Stomach (tissue), 4 donors: ENCODE measurements around the gene COL23A1.

ENCODE experiments used
- EP300 ChIP-seq: sonication (generic); formaldehyde crosslinking; IDR thresholded peaks from one replicate; pipeline ENCODE4 v1.6.1; 2017; ENCODE audit warnings: antibody characterized with exemption
- POLR2A ChIP-seq, 4 donors: fragments of 450-650 bp; IDR thresholded peaks; one replicate each; pipeline ENCODE4 v1.6.1; 2016; ENCODE audit warnings: antibody characterized with exemption in 4 of 4, control low read depth in 2 of 4, mild to moderate bottlenecking in 1 of 4, moderate library complexity in 1 of 4
- POLR2AphosphoS5 ChIP-seq, 3 donors: sonication (generic); formaldehyde crosslinking; IDR thresholded peaks; one replicate each; pipeline ENCODE4 v1.6.1; 2016; ENCODE audit warnings: antibody characterized with exemption in 3 of 3
- TF ChIP-seq, protein P1 (sequence below), 7 experiments: fragments of 450-650 bp in 4 of 7; fragments of 200-600 bp in 3 of 7; sonication (generic) in 3 of 7; IDR thresholded peaks; one replicate each; pipeline ENCODE4 v1.5.1; 2016 to 2019; ENCODE audit warnings: antibody characterized with exemption in 7 of 7, control low read depth in 2 of 7, mild to moderate bottlenecking in 1 of 7

DNA sequence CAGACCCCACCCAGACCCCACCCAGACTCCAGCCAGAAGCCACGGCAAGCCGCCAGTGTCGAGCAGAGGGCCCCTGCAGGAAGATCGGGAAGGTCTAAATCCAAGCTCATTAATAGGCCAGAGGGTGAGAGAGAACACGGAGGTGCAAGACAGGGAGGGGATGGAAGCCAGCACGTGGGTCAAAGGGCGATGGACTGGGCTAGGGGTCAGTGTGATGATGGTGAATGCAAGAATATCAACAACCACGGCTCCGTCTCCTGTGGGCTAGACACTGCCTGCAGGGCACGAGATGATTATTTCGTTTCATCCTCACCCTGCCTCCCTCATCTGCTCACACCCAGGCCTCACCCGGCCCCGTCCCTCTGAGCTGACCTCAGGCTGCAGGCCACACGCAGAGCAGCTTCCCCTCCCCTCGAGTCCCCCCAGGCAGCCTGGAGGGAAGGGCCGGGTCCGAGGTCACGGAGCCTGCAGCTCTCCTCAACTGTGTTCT, 122.0 kb downstream of the COL23A1 start:
- TF ChIP-seq POLR2A (IDR thresholded peaks at IDR 0.05) = no peak
- TF ChIP-seq EP300 = no peak
- TF ChIP-seq, protein P1, sequence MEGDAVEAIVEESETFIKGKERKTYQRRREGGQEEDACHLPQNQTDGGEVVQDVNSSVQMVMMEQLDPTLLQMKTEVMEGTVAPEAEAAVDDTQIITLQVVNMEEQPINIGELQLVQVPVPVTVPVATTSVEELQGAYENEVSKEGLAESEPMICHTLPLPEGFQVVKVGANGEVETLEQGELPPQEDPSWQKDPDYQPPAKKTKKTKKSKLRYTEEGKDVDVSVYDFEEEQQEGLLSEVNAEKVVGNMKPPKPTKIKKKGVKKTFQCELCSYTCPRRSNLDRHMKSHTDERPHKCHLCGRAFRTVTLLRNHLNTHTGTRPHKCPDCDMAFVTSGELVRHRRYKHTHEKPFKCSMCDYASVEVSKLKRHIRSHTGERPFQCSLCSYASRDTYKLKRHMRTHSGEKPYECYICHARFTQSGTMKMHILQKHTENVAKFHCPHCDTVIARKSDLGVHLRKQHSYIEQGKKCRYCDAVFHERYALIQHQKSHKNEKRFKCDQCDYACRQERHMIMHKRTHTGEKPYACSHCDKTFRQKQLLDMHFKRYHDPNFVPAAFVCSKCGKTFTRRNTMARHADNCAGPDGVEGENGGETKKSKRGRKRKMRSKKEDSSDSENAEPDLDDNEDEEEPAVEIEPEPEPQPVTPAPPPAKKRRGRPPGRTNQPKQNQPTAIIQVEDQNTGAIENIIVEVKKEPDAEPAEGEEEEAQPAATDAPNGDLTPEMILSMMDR (IDR thresholded peaks at IDR 0.05) = no peak
- no peak for TF ChIP-seq POLR2AphosphoS5 (IDR thresholded peaks at IDR 0.05)
